Activated CD4-positive, alpha-beta T cell treated with anti-CD3 and anti-CD28 coated beads, Interleukin-2, amount 50 U/mL, for 4 hours (primary cell): ENCODE data around the gene SLC9A6.
"Not testable (repeated sequence)": the region's sequence is repeated elsewhere in the genome, so short reads cannot be mapped to it uniquely, and the experiment has no call there.

ENCODE experiments used
- DNase-seq, 2 experiments: peaks; one replicate each; pipeline ENCODE4 v3.0.0-alpha.2; 2020

SLC9A6 gene

DNA sequence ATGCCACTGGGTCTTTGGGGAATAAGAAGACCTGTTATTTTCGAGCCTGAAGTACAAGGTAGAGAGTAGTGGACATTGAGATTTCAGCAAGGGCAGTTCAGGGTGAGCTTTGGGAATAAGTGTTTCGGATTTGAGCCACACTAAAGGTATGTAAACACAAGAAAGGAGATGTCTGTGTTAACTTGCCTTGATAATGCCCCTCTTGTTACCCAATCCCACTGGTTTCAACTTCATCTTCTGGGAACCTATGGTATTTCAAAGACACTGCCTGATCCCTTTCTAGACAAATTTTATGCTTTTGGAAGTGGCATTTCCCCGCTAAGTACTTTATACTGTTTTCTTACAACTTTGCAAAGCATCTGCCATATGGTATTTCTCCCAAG, 79.4 kb downstream of the SLC9A6 start:
- DNase-seq = no peak

DNA sequence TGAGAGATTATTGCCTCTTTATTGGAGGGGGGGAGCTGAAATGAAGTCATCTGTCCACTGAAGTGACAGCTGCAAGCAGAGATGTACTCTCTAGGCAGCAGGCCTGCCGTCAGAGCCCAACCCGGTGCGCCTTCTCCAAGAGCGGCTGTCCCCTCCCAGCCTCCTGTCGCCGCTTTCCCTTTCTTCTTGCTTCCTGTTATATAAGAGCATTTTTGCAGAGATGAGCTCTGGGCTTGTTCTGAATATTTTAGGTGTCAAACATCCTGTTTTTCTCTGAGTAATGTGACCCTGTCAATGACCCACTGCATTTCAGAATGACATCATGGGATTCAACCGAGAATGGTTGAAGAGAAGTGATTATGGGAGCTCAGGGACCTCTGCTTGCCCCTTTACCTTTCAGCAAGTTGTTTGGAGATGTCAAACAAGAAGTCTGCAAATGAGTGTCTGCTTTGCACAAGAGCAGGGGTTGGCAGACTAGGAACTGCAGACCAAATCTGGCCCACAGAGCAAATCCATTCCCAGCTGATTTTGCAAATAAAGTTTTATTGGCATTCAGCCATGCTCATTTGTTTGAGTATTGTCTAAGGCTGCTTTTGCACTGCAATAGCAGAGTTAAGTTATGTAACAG, 79.9 kb downstream of the SLC9A6 start:
- DNase-seq = no peak

DNA sequence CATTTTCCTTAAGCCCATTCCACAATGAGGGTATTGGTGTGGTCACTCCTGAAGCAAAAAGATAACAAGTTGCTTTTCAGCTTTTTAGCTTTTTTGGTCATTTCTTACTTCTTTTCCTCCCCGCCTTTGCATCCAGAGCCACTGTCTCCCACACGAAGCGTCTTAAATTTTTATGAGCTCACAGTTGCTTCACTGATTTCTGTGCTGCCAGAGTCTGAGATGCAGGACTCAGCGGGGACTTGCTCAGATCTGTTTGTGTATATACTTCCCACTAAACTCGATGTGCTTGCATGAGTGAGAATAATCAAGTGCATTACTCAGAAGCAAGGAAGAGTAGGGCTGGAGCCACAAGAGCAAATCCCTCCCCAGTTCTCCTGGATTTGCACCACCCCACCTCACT, 81.9 kb downstream of the SLC9A6 start:
- DNase-seq = no peak

DNA sequence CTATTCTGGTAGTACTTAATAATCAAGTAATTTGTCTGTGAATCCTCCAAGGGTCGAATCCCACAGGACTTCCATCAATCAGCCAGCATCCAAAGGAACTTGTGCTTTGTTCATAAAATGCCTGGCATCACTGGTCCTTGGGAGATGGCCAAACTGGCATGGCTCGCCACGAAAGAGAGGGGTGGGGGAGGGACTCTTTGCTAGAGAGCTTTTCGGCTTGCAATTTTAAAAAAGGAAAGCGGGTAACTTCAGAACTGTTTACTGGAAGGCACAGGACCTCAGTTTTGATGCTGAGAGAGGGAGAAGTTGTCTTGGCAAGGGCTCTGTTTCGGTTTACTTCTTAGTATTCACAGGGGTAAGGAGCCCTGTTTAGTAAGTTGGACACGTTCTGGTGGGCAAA, 82.7 kb downstream of the SLC9A6 start:
- DNase-seq = no peak

DNA sequence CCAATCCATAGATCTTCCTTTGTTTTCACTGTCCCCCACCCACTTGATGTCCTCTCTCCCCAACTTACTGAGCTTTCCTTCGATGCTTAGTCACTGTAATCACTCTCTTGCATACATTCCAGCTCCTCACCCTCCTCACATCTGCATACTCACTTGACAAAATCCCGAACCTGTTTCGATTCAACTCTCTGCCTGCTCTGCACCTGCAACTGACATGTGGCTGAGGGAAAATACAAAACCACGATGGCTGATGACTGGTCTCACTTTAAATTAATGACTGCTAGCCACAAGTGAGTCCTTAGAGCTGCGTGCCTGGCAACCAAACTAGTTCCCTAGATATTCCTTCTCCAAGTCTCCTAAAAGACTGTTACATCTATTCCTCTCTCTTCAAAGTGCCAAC, 91.7 kb downstream of the SLC9A6 start:
- no peak for DNase-seq

DNA sequence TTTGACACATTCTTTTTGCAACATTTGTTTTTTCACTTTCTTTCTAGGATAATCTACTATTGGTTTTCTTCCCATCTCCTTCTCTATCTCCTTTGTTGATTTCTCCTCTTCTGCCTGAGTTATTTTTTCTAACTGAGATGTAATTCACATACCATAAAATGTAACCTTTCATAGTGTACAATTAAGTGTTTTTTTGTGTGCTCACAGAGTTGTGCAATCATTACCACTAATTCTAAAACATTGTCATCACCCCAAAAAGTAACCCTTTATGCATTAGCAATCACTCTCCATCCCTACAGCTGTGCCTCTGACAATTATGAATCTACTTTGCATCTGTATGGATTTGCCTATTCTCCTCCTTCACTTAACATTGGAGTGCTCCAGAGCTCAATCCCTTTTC, 95.5 kb downstream of the SLC9A6 start:
- no peak for DNase-seq

DNA sequence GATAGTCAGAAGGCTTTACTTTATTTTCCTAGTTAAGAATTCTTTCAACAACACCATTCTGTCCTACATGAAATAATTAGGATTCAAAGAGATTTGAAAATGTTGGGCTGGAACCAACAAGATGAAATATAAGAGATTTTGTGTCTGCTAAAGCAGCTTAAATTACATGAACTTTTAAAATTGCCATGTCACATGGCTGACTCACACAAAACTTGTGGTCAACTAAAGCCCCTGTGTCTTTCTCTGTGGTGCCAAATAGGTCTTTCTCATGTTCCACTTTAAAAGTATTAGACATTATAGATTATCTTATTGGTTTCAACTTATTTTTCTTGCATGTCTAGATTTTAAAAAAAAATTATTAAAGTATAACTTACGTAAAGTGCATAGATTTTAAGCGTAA, 101.3 kb downstream of the SLC9A6 start:
- DNase-seq = no peak

DNA sequence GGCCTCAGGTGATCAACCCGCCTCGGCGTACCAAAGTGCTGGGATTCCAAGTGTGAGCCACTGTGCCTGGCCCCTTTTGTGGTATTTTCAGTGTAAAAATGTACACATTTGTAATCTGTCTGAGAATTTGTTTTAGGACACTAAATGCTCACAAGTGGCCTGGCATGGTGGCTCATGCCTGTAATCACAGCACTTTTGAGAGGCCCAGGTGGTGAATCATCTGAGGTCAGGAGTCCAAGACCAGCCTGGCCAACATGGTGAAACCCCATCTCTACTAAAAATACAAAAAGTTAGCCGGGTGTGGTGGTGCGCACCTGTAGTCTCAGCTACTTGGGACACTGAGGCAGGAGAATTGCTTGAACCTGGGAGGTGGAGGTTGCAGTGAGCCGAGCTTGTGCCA, 106.7 kb downstream of the SLC9A6 start:
- not testable (repeated sequence) for DNase-seq

DNA sequence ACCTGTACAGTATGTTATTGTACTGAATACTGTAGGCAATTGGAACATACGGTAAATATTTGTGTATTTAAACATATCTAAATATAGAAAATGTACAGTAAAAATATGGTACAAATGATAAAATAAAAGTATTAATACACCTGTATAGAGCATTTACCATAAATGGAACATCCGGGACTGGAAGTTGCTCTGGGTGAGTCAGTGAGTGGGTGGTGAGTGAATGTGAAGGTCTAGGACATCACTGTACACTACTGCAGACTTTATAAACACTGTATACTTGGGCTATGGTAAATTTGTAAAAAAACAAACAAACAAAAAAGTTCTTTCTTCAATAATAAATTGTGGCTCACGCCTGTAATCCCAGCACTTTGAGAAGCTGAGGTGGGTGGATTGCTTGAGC, 109.7 kb downstream of the SLC9A6 start:
- no peak for DNase-seq
